Chondrocyte (in vitro differentiated cells): ENCODE data around the gene ZNF600. TPM values are rescaled to one million over a fixed set of nuclear protein-coding genes. Genes with fewer than 3 reads are reported as not detected.
A peak's percentile ranks its signal among the peaks of the same experiment; 100 is the strongest.
"Not testable (repeated sequence)": the region's sequence is repeated elsewhere in the genome, so short reads cannot be mapped to it uniquely, and the experiment has no call there.

Experiments
- DNase-seq: peaks from one replicate; pipeline ENCODE4 v3.0.0; 2021; ENCODE audit warnings: mixed read lengths, low spot score
- H3K27ac Mint-ChIP-seq: one replicate; pipeline ENCODE4 v1.8.0; 2021; ENCODE audit warnings: mild to moderate bottlenecking, moderate library complexity, mixed read lengths; ENCODE audit not compliant: unreplicated experiment
- H3K27me3 Mint-ChIP-seq: 2 replicates; pipeline ENCODE4 v1.8.0; 2021; ENCODE audit warnings: low read depth, mixed read lengths
- H3K36me3 Mint-ChIP-seq: 2 replicates; pipeline ENCODE4 v1.8.0; 2021; ENCODE audit warnings: low read depth, mixed read lengths
- H3K4me1 Mint-ChIP-seq: 2 replicates; pipeline ENCODE4 v1.8.0; 2021; ENCODE audit warnings: low read depth, mild to moderate bottlenecking, mixed read lengths
- H3K4me3 Mint-ChIP-seq: one replicate; pipeline ENCODE4 v1.8.0; 2021; ENCODE audit warnings: mild to moderate bottlenecking, moderate library complexity, mixed read lengths; ENCODE audit not compliant: unreplicated experiment
- H3K9me3 Mint-ChIP-seq: 2 replicates; pipeline ENCODE4 v1.8.0; 2021; ENCODE audit warnings: low read depth, mixed read lengths
- CTCF ChIP-seq: fragments of 200-600 bp; sonication (generic); IDR thresholded peaks from 2 replicates; pipeline ENCODE4 v1.5.0; 2021; ENCODE audit warnings: antibody characterized with exemption, mild to moderate bottlenecking, moderate library complexity
- total RNA-seq: library from RNA; stranded (reverse); gene quantifications from 3 replicates; pipeline ENCODE4 v1.2.1, GENCODE V29; 2021

ZNF600 gene
- total RNA-seq, 1 donor from 2014 or later = 8.3 TPM

GRCh38 chr19:52785506-52785905 is 1.1 kb downstream of the ZNF600 start:
- peaks cover 18% of the 10 kb centered on the region for H3K4me1 Mint-ChIP-seq
- peaks cover 6% of the 10 kb centered on the region for H3K36me3 Mint-ChIP-seq
- peak overlapping the region; percentile 88 for H3K4me3 Mint-ChIP-seq
- H3K27ac Mint-ChIP-seq = peak overlapping the region; percentile 83
- no peaks in the 10 kb centered on the region for H3K9me3 Mint-ChIP-seq
- no peaks in the 10 kb centered on the region for H3K27me3 Mint-ChIP-seq
- TF ChIP-seq CTCF = no peak
- DNase-seq = no peak

GRCh38 chr19:52782864-52783263 is 3.7 kb downstream of the ZNF600 start:
- not testable (repeated sequence) for H3K27me3 Mint-ChIP-seq, H3K27ac Mint-ChIP-seq, H3K4me3 Mint-ChIP-seq, DNase-seq, H3K9me3 Mint-ChIP-seq
- Mint-ChIP-seq H3K4me1 (peaks cover 16% of the 10 kb centered on the region), H3K36me3 (peaks cover 18% of the 10 kb centered on the region)

DNA sequence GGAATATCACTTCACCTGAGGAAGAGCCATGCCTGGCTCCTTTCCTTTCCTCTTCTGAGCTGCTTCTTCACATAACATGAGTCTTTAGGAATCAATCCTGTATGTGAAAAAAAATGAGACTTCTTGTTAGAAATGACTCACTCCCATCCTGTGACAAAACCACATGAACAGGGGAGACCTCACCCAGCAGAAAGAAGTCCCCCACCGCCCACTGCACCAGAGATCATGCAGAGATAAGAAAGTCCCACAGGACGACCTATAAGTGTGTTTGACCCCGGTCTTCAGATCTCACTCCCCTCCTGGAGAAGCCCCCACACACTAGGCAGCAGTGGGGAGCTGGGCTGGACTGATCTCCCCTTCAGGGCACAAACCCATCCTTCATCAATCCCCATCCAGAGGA is 7.8 kb downstream of the ZNF600 start:
- Mint-ChIP-seq H3K36me3 (peaks cover 38% of the 10 kb centered on the region), H3K27me3 (no peaks in the 10 kb centered on the region), H3K9me3 (peaks cover 4% of the 10 kb centered on the region), H3K27ac (peak overlapping the region; percentile 36), H3K4me1 (no peaks in the 10 kb centered on the region), H3K4me3 (no peak overlapping the region)
- no peak for TF ChIP-seq CTCF
- no peak for DNase-seq

DNA sequence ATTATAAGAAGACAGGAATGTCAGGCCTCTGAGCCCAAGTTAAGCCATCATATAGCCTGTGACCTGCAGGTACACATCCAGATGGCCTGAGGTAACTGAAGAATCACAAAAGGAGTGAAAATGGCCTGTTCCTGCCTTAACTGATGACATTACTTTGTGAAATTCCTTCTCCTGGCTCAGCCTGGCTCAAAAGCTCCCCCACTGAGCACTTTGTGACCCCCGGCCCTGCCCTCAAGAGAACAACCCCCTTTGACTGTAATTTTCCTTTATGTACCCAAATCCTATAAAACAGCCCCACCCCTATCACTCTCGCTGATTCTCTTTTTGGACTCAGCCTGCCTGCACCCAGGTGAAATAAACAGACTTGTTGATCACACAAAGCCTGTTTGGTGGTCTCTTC is 30.1 kb downstream of the ZNF600 start:
- H3K27ac Mint-ChIP-seq, DNase-seq, H3K27me3 Mint-ChIP-seq, H3K4me3 Mint-ChIP-seq, H3K36me3 Mint-ChIP-seq, H3K4me1 Mint-ChIP-seq: not testable (repeated sequence)
- H3K9me3 Mint-ChIP-seq = peaks cover 23% of the 10 kb centered on the region

- DNase-seq = no peak
- peaks cover 2% of the 10 kb centered on the region for H3K9me3 Mint-ChIP-seq
- no peaks in the 10 kb centered on the region for H3K27me3 Mint-ChIP-seq
- TF ChIP-seq CTCF = no peak
- H3K4me3 Mint-ChIP-seq = no peak overlapping the region
- no peaks in the 10 kb centered on the region for H3K4me1 Mint-ChIP-seq
- no peaks in the 10 kb centered on the region for H3K36me3 Mint-ChIP-seq
- H3K27ac Mint-ChIP-seq = no peak overlapping the region
These were observed 36.8 kb downstream of the ZNF600 start for GRCh38 chr19:52749780-52750179.

DNA sequence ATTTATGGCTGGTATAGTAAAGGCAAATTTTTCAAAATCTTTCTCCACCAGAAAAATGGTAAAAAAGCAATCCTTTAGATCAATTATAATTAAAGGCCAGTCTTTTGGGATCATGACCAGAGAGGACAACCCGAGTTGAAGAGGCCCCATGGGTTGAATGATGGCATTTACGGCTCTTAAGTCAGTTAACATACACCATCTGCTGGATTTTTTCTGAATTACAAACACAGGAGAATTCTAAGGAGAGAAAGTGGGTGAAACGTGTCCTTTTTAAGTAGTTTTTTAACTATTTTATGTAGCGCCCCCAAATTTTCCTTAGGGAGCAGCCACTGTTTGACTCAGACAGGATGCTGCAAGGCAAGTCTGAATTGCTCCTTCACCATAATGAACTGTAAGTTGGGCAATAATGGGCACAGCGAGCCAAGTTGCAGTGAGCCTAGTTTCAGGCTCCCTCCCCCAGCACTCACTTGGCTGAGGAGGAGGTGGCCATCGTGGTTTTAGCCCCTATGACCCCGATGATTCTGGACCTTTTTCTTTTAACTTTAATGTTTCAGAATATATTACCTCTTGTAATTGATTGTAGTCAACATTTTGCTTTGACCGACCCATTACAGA is 38.1 kb downstream of the ZNF600 start:
- H3K36me3 Mint-ChIP-seq = no peaks in the 10 kb centered on the region
- DNase-seq = no peak
- no peaks in the 10 kb centered on the region for H3K4me1 Mint-ChIP-seq
- TF ChIP-seq CTCF = peak; percentile 85
- H3K27ac Mint-ChIP-seq = no peak overlapping the region
- no peaks in the 10 kb centered on the region for H3K9me3 Mint-ChIP-seq
- no peak overlapping the region for H3K4me3 Mint-ChIP-seq
- no peaks in the 10 kb centered on the region for H3K27me3 Mint-ChIP-seq

DNA sequence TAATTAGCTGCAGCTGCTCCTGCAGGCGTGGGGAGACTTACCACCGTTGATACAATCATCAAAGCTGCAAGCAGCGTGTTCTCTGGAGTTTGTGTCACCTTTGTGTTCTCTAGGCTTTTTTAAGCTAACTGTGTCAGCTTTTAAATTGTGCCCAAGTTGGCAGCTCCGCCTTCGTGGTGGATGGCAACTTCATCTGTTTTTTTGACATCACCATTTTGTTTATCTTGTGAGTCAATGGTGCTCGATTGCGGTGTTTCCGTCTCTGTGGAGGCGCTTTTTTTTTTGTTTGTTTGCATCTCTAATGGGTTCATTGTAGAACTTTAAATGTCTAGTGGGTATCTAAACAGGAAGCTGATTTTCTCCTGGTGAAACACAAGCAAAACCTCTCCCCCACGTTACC is 40.7 kb downstream of the ZNF600 start:
- not testable (repeated sequence) for H3K9me3 Mint-ChIP-seq, H3K4me1 Mint-ChIP-seq, H3K4me3 Mint-ChIP-seq, DNase-seq, H3K36me3 Mint-ChIP-seq, H3K27me3 Mint-ChIP-seq, H3K27ac Mint-ChIP-seq
